MG63 (cell line): ENCODE data around the gene MAJIN. TPM values are rescaled to one million over a fixed set of nuclear protein-coding genes. Genes with fewer than 3 reads are reported as not detected.
"Not testable (repeated sequence)": the region's sequence is repeated elsewhere in the genome, so short reads cannot be mapped to it uniquely, and the experiment has no call there.

Source experiments
- DNase-seq: peaks from one replicate; pipeline ENCODE4 v3.0.0-alpha.2; 2020
- H3K27me3 ChIP-seq: fragments of 250-450 bp; sonication (Bioruptor Pico); 2 replicates; pipeline ENCODE4 v1.5.1; 2020; ENCODE audit warnings: mild to moderate bottlenecking, moderate library complexity
- H3K36me3 ChIP-seq: fragments of 250-450 bp; sonication (Bioruptor Pico); 2 replicates; pipeline ENCODE4 v1.5.1; 2020; ENCODE audit warnings: mild to moderate bottlenecking, moderate library complexity
- H3K4me3 ChIP-seq: fragments of 250-450 bp; sonication (Bioruptor Pico); 2 replicates; pipeline ENCODE4 v1.5.1; 2020; ENCODE audit warnings: mild to moderate bottlenecking, moderate library complexity
- H3K9me3 ChIP-seq: fragments of 250-450 bp; sonication (Bioruptor Pico); 2 replicates; pipeline ENCODE4 v1.5.1; 2020; ENCODE audit warnings: mild to moderate bottlenecking, moderate library complexity
- total RNA-seq: library from RNA; depleted of rRNA; stranded (reverse); fragments of >200 nt; shearing (Covaris generic); gene quantifications from 2 replicates; pipeline ENCODE4 v1.2.3, GENCODE V29; 2014; ENCODE audit warnings: low replicate concordance

The MAJIN gene
- total RNA-seq, 1 experiment from 2014 or later = not detected

GRCh38 chr11:64998141-64998540 lies 26.2 kb upstream of the MAJIN start:
- no peak overlapping the region for H3K4me3 ChIP-seq
- H3K27me3 ChIP-seq = no peaks in the 10 kb centered on the region
- DNase-seq = no peak
- no peaks in the 10 kb centered on the region for H3K9me3 ChIP-seq
- no peaks in the 10 kb centered on the region for H3K36me3 ChIP-seq

- H3K9me3 ChIP-seq = no peaks in the 10 kb centered on the region
- no peaks in the 10 kb centered on the region for H3K27me3 ChIP-seq
- DNase-seq = peak; percentile 76
- no peaks in the 10 kb centered on the region for H3K36me3 ChIP-seq
- peak within 1 kb of the TSS; percentile 32 for H3K4me3 ChIP-seq
Observed at GRCh38 chr11:64996710-64997380, 24.9 kb upstream of the MAJIN start, which contains the start of gene BATF2. Gene BATF2 (minus strand): TSS chr11:64996971. CDS start chr11:64996914, 57 bp downstream.

GRCh38 chr11:64996327-64996709 lies 24.4 kb upstream of the MAJIN start:
- H3K27me3 ChIP-seq = no peaks in the 10 kb centered on the region
- H3K36me3 ChIP-seq = no peaks in the 10 kb centered on the region
- DNase-seq = no peak
- H3K9me3 ChIP-seq = no peaks in the 10 kb centered on the region
- H3K4me3 ChIP-seq = peak overlapping the region; percentile 32

- H3K36me3 ChIP-seq = no peaks in the 10 kb centered on the region
- H3K4me3 ChIP-seq = no peak overlapping the region
- DNase-seq = no peak
- H3K27me3 ChIP-seq = no peaks in the 10 kb centered on the region
- no peaks in the 10 kb centered on the region for H3K9me3 ChIP-seq
Observed at GRCh38 chr11:64994318-64994717, 22.4 kb upstream of the MAJIN start.

GRCh38 chr11:64990222-64990923 lies 18.5 kb upstream of the MAJIN start:
- no peaks in the 10 kb centered on the region for H3K9me3 ChIP-seq
- H3K27me3 ChIP-seq = no peaks in the 10 kb centered on the region
- H3K4me3 ChIP-seq = no peak overlapping the region
- DNase-seq = no peak
- no peaks in the 10 kb centered on the region for H3K36me3 ChIP-seq

GRCh38 chr11:64989416-64989815 lies 17.5 kb upstream of the MAJIN start:
- Histone ChIP-seq H3K4me3 (no peak overlapping the region), H3K9me3 (no peaks in the 10 kb centered on the region), H3K27me3 (no peaks in the 10 kb centered on the region), H3K36me3 (no peaks in the 10 kb centered on the region)
- no peak for DNase-seq

- DNase-seq = no peak
- no peaks in the 10 kb centered on the region for H3K36me3 ChIP-seq
- H3K4me3 ChIP-seq = no peak overlapping the region
- no peaks in the 10 kb centered on the region for H3K9me3 ChIP-seq
- H3K27me3 ChIP-seq = no peaks in the 10 kb centered on the region
Observed at GRCh38 chr11:64987998-64988854, 16.3 kb upstream of the MAJIN start.

- not testable (repeated sequence) for DNase-seq
Observed at GRCh38 chr11:64983339-64983738, 11.4 kb upstream of the MAJIN start.

GRCh38 chr11:64976651-64977050 lies 4.7 kb upstream of the MAJIN start:
- no peaks in the 10 kb centered on the region for H3K9me3 ChIP-seq
- H3K27me3 ChIP-seq = no peaks in the 10 kb centered on the region
- no peak overlapping the region for H3K4me3 ChIP-seq
- DNase-seq = no peak
- H3K36me3 ChIP-seq = no peaks in the 10 kb centered on the region

More at GRCh38 chr11:64983339-64983738, 11.4 kb upstream of the MAJIN start:
- H3K4me3 ChIP-seq, H3K36me3 ChIP-seq, H3K27me3 ChIP-seq, H3K9me3 ChIP-seq: not testable (repeated sequence)

GRCh38 chr11:64974124-64974523 lies 2.2 kb upstream of the MAJIN start:
- H3K36me3 ChIP-seq = no peaks in the 10 kb centered on the region
- no peaks in the 10 kb centered on the region for H3K9me3 ChIP-seq
- H3K4me3 ChIP-seq = no peak overlapping the region
- no peak for DNase-seq
- no peaks in the 10 kb centered on the region for H3K27me3 ChIP-seq

GRCh38 chr11:64970731-64971151 lies 1.2 kb downstream of the MAJIN start:
- H3K4me3 ChIP-seq = no peak overlapping the region
- no peak for DNase-seq
- H3K36me3 ChIP-seq = no peaks in the 10 kb centered on the region
- no peaks in the 10 kb centered on the region for H3K9me3 ChIP-seq
- H3K27me3 ChIP-seq = no peaks in the 10 kb centered on the region

- Histone ChIP-seq H3K27me3 (no peaks in the 10 kb centered on the region), H3K9me3 (no peaks in the 10 kb centered on the region), H3K36me3 (no peaks in the 10 kb centered on the region), H3K4me3 (no peak overlapping the region)
- no peak for DNase-seq
Observed at GRCh38 chr11:64969209-64969608, 2.7 kb downstream of the MAJIN start.

- DNase-seq = no peak
Observed at GRCh38 chr11:64967375-64967774, 4.5 kb downstream of the MAJIN start.

GRCh38 chr11:64963072-64963631 lies 8.8 kb downstream of the MAJIN start:
- H3K4me3 ChIP-seq = no peak overlapping the region
- DNase-seq = no peak
- no peaks in the 10 kb centered on the region for H3K9me3 ChIP-seq
- H3K36me3 ChIP-seq = no peaks in the 10 kb centered on the region
- no peaks in the 10 kb centered on the region for H3K27me3 ChIP-seq

More at GRCh38 chr11:64967375-64967774, 4.5 kb downstream of the MAJIN start:
- Histone ChIP-seq H3K27me3 (no peaks in the 10 kb centered on the region), H3K36me3 (no peaks in the 10 kb centered on the region), H3K9me3 (no peaks in the 10 kb centered on the region), H3K4me3 (no peak overlapping the region)

- no peak overlapping the region for H3K4me3 ChIP-seq
- H3K27me3 ChIP-seq = no peaks in the 10 kb centered on the region
- DNase-seq = peak; percentile 43
- H3K9me3 ChIP-seq = no peaks in the 10 kb centered on the region
- no peaks in the 10 kb centered on the region for H3K36me3 ChIP-seq
Observed at GRCh38 chr11:64960719-64961118, 11.2 kb downstream of the MAJIN start.

GRCh38 chr11:64959498-64959897 lies 12.4 kb downstream of the MAJIN start:
- no peaks in the 10 kb centered on the region for H3K36me3 ChIP-seq
- no peak for DNase-seq
- H3K4me3 ChIP-seq = no peak overlapping the region
- peaks cover 12% of the 10 kb centered on the region; the same call in 1 of the 2 replicates for H3K27me3 ChIP-seq
- H3K9me3 ChIP-seq = no peaks in the 10 kb centered on the region

- H3K4me3 ChIP-seq = no peak overlapping the region
- no peaks in the 10 kb centered on the region for H3K9me3 ChIP-seq
- H3K27me3 ChIP-seq = peaks cover 21% of the 10 kb centered on the region; the same call in 1 of the 2 replicates
- DNase-seq = no peak
- H3K36me3 ChIP-seq = no peaks in the 10 kb centered on the region
Observed at GRCh38 chr11:64954201-64954600, 17.7 kb downstream of the MAJIN start.
